Brain microvascular endothelial cell (primary cell): ENCODE data around the gene RSAD2.
A peak's percentile ranks its signal among the peaks of the same experiment; 100 is the strongest.

Experiments
- DNase-seq: peaks from one replicate; pipeline ENCODE4 v3.0.0-alpha.2; 2020
- H3K27ac ChIP-seq: fragments of 250-450 bp; sonication (Bioruptor Pico); 2 replicates; pipeline ENCODE4 v1.5.1; 2020; ENCODE audit warnings: mild to moderate bottlenecking, moderate library complexity
- H3K27me3 ChIP-seq: fragments of 250-450 bp; sonication (Bioruptor Pico); replicated peaks from 2 replicates; pipeline ENCODE4 v1.5.1; 2020; ENCODE audit warnings: mild to moderate bottlenecking
- H3K36me3 ChIP-seq: fragments of 250-450 bp; sonication (Bioruptor Pico); replicated peaks from 2 replicates; pipeline ENCODE4 v1.5.1; 2020; ENCODE audit warnings: mild to moderate bottlenecking
- H3K4me3 ChIP-seq: 2 replicates; pipeline ENCODE4 v1.5.1; 2011; ENCODE audit warnings: low read depth, mild to moderate bottlenecking, control low read depth, low read length, moderate library complexity
- CTCF ChIP-seq: IDR thresholded peaks from 2 replicates; pipeline ENCODE4 v1.5.1; 2011; ENCODE audit warnings: low read depth, mild to moderate bottlenecking, moderate library complexity, low read length, control low read depth, inconsistent platforms; ENCODE audit errors: missing control alignments
- in situ Hi-C: cut with HindIII; loops from 2 replicates; pipeline ENCODE4 v1.10.0; 2017; ENCODE audit warnings: low sequenced_read_pairs, low pct_ligation_motif_present

Gene RSAD2

GRCh38 chr2:6920743-6921064, 43.1 kb downstream of the RSAD2 start:
- Histone ChIP-seq H3K36me3 (no peaks in the 10 kb centered on the region), H3K4me3 (no peak overlapping the region), H3K27me3 (no peaks in the 10 kb centered on the region), H3K27ac (no peak overlapping the region)
- DNase-seq = no peak
- no peak for TF ChIP-seq CTCF
- in situ Hi-C loops = no loop called here

- in situ Hi-C loops = no loop called here
- no peak for DNase-seq
- no peak for TF ChIP-seq CTCF
- Histone ChIP-seq H3K36me3 (no peaks in the 10 kb centered on the region), H3K4me3 (no peak overlapping the region), H3K27me3 (no peaks in the 10 kb centered on the region), H3K27ac (no peak overlapping the region)
Measured at GRCh38 chr2:6921321-6921922, 43.8 kb downstream of the RSAD2 start.

GRCh38 chr2:6922201-6922656, 44.7 kb downstream of the RSAD2 start:
- Histone ChIP-seq H3K27me3 (no peaks in the 10 kb centered on the region), H3K4me3 (no peak overlapping the region), H3K36me3 (no peaks in the 10 kb centered on the region), H3K27ac (no peak overlapping the region)
- DNase-seq = no peak
- in situ Hi-C loops = no loop called here
- peak; percentile 28 for TF ChIP-seq CTCF

- Histone ChIP-seq H3K4me3 (no peak overlapping the region), H3K36me3 (no peaks in the 10 kb centered on the region), H3K27me3 (no peaks in the 10 kb centered on the region), H3K27ac (no peak overlapping the region)
- DNase-seq = no peak
- in situ Hi-C loops = no loop called here
- no peak for TF ChIP-seq CTCF
Measured at GRCh38 chr2:6923319-6923718, 45.7 kb downstream of the RSAD2 start.

GRCh38 chr2:6924101-6924923, 46.7 kb downstream of the RSAD2 start:
- Histone ChIP-seq H3K27ac (no peak overlapping the region), H3K27me3 (no peaks in the 10 kb centered on the region), H3K36me3 (no peaks in the 10 kb centered on the region), H3K4me3 (no peak overlapping the region)
- in situ Hi-C loops = no loop called here
- DNase-seq = no peak
- no peak for TF ChIP-seq CTCF
